Mesothelial cell of epicardium (in vitro differentiated cells): ENCODE data around the gene FOXN3. TPM values are rescaled to one million over a fixed set of nuclear protein-coding genes. Genes with fewer than 3 reads are reported as not detected.

Experiments used
- DNase-seq, 2 experiments: peaks; one replicate each; pipeline ENCODE4 v3.0.0; 2021; ENCODE audit warnings: low spot score in 2 of 2; ENCODE audit not compliant: unreplicated experiment in 2 of 2
- H3K27ac Mint-ChIP-seq: 2 replicates; pipeline ENCODE4 v1.8.0; 2021; ENCODE audit warnings: mixed read lengths
- H3K27me3 Mint-ChIP-seq: 2 replicates; pipeline ENCODE4 v1.8.0; 2021; ENCODE audit warnings: low read depth, mixed read lengths
- H3K36me3 Mint-ChIP-seq: 2 replicates; pipeline ENCODE4 v1.8.0; 2021; ENCODE audit warnings: mixed read lengths
- H3K4me1 Mint-ChIP-seq: 2 replicates; pipeline ENCODE4 v1.8.0; 2021; ENCODE audit warnings: mixed read lengths
- H3K4me3 Mint-ChIP-seq: 2 replicates; pipeline ENCODE4 v1.8.0; 2021; ENCODE audit warnings: mild to moderate bottlenecking, moderate library complexity, mixed read lengths
- H3K9me3 Mint-ChIP-seq: 2 replicates; pipeline ENCODE4 v1.8.0; 2021; ENCODE audit warnings: mixed read lengths
- CTCF ChIP-seq: fragments of 200-600 bp; sonication (generic); IDR thresholded peaks from one replicate; pipeline ENCODE4 v1.5.0; 2021; ENCODE audit warnings: antibody characterized with exemption; ENCODE audit not compliant: unreplicated experiment
- total RNA-seq: library from RNA; stranded (reverse); gene quantifications from 3 replicates; pipeline ENCODE4 v1.2.1, GENCODE V29; 2021

Gene FOXN3
- total RNA-seq, 1 donor from 2014 or later = 124 TPM

DNA sequence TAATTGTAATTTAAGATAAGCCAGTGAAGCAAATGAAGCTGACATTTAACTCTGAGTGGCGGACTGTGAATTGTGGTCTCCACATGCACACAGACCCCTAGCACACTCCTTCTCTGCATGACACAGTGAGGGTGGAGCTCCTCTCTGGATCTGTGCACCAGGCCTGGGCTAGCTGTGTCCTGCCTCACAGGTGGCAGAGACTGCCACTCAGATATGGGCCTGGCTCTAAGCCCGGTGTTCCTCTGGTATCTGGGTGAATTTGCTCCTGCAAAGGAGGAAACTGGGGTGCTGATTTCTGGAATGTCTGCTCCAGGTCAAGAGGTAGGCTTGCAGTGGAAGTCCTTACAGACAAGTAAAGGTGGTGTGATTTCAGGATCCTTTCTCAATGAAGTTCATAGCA lies 282.4 kb downstream of the FOXN3 start:
- peaks cover 5% of the 10 kb centered on the region for H3K36me3 Mint-ChIP-seq
- peaks cover 19% of the 10 kb centered on the region for H3K9me3 Mint-ChIP-seq
- DNase-seq = no peak
- H3K4me3 Mint-ChIP-seq = no peak overlapping the region
- no peak for TF ChIP-seq CTCF
- H3K27me3 Mint-ChIP-seq = peaks cover 2% of the 10 kb centered on the region
- H3K4me1 Mint-ChIP-seq = no peaks in the 10 kb centered on the region
- H3K27ac Mint-ChIP-seq = no peak overlapping the region

DNA sequence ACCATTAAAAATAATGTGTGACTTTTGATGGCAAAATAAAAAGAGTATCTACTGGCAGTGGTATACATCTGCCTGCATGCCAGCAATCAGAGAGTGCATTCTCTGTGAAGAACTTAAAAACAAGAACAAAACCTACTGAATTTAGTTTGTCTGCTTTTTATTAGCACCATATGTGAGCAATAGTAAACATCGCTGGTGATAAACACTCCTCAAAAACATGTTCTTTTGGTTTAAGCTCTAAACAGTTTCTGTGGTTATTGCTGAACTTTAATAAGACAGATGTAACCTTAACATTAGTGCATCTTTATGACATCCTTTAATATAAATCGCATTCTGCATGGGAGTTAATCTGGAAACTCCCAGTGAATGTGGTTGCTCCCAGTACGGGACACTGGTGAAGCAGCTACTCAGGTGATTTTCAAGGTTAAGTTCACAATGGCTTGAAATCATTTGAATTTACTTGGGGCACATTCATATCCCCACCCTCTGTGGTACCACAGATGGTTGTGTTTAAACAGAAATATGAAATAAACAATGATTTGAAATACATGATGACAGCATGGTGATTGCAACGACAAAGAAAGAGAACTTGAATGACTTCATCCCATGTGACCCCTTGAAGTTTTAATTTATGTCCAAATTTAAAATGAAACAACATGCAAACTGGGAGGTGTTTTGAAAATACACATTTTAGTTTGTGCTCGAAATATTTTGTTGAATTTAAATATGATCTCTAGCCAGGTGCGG lies 285.9 kb downstream of the FOXN3 start:
- H3K27ac Mint-ChIP-seq = no peak overlapping the region
- H3K27me3 Mint-ChIP-seq = no peaks in the 10 kb centered on the region
- no peak overlapping the region for H3K4me3 Mint-ChIP-seq
- peaks cover 2% of the 10 kb centered on the region for H3K36me3 Mint-ChIP-seq
- no peak for DNase-seq
- H3K4me1 Mint-ChIP-seq = no peaks in the 10 kb centered on the region
- TF ChIP-seq CTCF = no peak
- H3K9me3 Mint-ChIP-seq = peaks cover 9% of the 10 kb centered on the region

GRCh38 chr14:89129570-89129969 lies 287.5 kb downstream of the FOXN3 start:
- Mint-ChIP-seq H3K27ac (no peak overlapping the region), H3K27me3 (peaks cover 7% of the 10 kb centered on the region), H3K9me3 (no peaks in the 10 kb centered on the region), H3K36me3 (no peaks in the 10 kb centered on the region), H3K4me3 (no peak overlapping the region), H3K4me1 (no peaks in the 10 kb centered on the region)
- no peak for TF ChIP-seq CTCF
- DNase-seq = no peak

GRCh38 chr14:89128311-89129026 lies 288.6 kb downstream of the FOXN3 start:
- H3K27me3 Mint-ChIP-seq = peaks cover 7% of the 10 kb centered on the region
- H3K4me1 Mint-ChIP-seq = no peaks in the 10 kb centered on the region
- H3K9me3 Mint-ChIP-seq = no peaks in the 10 kb centered on the region
- H3K27ac Mint-ChIP-seq = no peak overlapping the region
- no peaks in the 10 kb centered on the region for H3K36me3 Mint-ChIP-seq
- no peak for DNase-seq
- TF ChIP-seq CTCF = no peak
- H3K4me3 Mint-ChIP-seq = no peak overlapping the region

- H3K9me3 Mint-ChIP-seq = no peaks in the 10 kb centered on the region
- H3K27me3 Mint-ChIP-seq = peaks cover 7% of the 10 kb centered on the region
- H3K27ac Mint-ChIP-seq = no peak overlapping the region
- H3K4me1 Mint-ChIP-seq = peaks cover 7% of the 10 kb centered on the region
- no peak for TF ChIP-seq CTCF
- H3K36me3 Mint-ChIP-seq = no peaks in the 10 kb centered on the region
- H3K4me3 Mint-ChIP-seq = no peak overlapping the region
- DNase-seq = no peak
Observed at GRCh38 chr14:89126461-89126860, 290.6 kb downstream of the FOXN3 start.
